Fibroblast of upper back skin (primary cell): ENCODE data around the gene ATAD2B.
"Not testable (repeated sequence)": the region's sequence is repeated elsewhere in the genome, so short reads cannot be mapped to it uniquely, and the experiment has no call there.

Experiments used
- DNase-seq: peaks from one replicate; pipeline ENCODE4 v3.0.0-alpha.2; 2013

ATAD2B gene

DNA sequence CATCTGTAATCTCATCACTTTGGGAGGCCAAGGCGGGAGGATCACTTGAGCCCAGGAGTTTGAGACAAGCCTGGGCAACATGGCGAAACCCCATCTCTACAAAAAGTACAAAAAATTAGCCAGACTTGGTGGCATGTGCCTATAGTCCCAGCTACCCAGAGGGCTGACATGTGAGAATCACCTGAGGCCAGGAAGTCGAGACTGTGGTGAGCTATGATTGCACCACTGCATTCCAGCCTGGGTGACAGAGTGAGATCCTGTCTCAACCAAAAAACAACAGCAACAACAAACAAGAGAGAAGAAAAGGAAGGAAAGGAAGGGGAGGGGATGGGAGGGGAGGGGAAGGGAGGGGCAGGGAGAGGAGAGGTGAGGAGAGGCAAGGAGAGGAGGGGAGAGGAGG lies 203.9 kb downstream of the ATAD2B start:
- DNase-seq: not testable (repeated sequence)

GRCh38 chr2:23722255-23722654 lies 204.7 kb downstream of the ATAD2B start:
- DNase-seq: no peak

DNA sequence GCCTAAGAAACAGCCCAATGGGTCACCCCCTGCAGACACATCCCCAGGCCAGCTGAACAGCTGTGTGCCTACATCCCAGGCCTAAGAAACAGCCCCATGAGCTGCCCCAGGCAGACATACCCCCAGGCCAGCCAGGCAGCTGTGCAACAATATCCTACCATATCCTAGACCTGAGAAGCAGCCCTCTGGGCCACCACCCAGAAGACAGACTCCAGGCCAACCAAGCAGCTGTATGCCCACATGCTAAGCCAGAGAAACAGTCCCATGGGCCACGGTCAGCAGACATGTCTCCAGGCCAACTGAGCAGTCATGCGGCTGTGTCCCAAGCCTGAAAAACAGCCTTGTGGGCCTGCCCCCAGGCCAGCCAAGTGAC lies 205.5 kb downstream of the ATAD2B start:
- DNase-seq: no peak

DNA sequence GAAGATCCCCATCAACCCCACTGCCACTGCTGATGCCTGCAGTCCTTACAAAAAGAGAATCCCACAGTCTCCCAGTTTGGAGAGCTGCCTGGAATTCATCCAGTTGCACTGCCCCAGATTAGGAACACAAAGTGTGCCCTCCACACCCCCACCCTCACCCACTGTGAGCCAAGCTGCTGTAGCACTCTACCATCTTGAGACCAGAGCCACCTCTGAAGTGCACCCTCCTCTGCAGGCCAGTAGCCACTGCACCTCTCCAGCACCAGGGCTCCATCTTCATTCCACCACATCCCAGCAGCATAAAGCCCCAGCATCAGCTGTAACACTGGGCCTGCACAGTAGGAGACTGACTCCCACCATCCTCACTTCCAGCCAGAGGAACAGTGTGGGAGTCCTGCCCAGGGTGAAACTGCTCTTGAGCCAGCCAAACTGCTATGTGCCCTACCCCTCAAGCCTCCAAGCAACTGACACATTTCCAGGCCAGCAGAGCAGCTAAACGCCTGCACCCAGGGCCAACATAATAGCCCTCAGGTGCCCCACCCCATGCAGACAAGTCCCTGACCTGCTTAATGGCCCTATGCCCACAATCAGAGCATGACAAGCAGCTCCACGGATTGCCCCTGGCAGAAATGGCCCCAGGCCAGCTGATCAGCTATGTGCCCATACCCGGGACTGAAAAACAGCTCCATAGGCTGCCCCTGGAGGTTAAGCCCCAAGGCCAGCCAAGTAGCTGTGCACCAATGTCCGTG lies 206.0 kb downstream of the ATAD2B start:
- no peak for DNase-seq

DNA sequence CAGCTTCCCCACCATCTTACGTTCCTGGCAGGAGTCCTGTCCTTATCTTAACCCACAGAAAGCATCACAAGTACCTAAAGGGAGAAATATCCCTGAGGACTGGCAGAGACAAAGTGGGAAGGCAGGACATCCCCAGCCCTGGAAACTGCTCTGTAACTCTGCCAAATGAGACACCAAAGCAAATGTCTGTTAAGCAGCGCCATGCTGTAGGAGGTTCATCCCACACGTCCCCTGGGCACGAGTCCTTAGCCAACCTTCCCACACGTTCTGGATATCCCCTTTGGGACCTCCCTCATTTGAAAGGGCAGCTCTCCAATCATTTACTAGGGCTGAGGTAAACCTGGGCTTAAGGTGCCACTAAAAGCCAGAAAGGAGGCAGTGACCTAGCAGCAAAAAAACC lies 207.2 kb downstream of the ATAD2B start:
- no peak for DNase-seq

DNA sequence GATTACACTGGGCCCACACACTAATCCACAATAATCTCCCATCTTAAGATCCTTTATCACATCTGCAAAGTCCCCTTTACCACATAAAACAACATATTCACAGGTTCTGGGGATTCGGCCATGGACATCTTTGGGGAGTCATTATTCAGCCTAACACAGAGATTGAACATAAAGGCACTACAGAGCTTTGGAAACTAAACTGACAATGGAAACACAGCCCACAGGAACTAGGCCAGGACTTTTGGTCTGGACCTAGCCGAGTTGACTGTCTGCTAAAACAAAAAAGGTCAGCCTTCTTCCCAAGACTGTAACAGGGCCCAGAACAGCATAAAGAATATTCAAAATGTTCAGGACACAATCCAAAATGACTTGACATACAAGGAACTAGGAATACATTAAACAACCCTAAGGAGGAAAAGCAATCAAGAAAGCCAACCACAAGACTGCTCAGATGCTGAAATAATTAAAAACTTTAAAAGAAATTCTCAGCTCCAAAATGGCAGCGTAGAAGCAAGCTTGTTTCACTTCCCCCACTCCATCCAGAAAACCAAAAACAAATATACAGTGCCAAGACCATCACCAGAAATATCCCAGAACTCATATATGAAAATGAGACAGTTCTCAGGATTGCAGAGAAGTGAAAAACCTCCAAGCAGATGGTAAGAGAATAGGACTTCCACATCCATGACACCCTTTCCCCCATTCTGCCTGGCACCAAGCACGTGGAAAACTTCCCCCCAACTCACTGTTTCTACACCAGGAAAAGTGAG lies 207.8 kb downstream of the ATAD2B start:
- no peak for DNase-seq

GRCh38 chr2:23713351-23713750 lies 213.6 kb downstream of the ATAD2B start:
- DNase-seq: peak; percentile 5

DNA sequence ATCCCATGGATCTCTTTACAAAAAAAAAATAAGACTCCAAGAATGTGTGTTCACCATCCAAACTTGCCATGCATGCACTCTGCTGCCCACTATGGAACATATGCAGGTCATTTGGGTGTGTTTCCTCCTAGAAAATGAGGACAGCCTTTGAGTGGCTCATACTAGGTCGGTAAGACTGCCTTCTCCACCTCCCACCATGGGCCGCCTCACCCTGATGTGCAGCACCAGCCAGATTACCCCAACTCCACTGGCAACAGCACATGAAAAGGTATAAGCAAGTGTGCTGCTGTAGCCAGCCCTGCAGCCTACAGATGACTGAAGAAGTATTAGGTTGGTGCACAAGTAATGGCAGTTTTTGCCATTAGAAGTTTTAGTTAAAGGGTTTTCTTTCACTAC lies 214.2 kb downstream of the ATAD2B start:
- no peak for DNase-seq

- DNase-seq: peak; percentile 77
Observed at GRCh38 chr2:23711979-23712755, 214.8 kb downstream of the ATAD2B start.

- DNase-seq: no peak
Observed at GRCh38 chr2:23709311-23709710, 217.6 kb downstream of the ATAD2B start.

DNA sequence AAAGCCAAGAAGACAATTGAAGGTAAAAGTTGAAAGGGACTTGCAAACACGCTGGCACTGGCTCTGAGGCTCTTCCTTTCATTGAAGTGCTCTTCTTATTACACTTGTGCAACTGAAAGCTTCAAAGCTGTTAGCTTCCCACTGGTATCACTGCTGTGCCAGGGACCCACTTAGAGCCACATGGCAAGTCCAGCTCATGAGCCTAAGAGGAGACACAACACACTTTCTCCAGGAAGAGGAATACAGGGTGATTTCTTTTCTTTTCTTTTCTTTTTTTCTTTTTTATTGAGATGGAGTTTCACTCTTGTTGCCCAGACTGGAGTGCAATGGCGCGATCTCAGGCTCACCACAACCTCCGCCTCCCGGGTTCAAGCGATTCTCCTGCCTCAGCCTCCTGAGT lies 218.2 kb downstream of the ATAD2B start:
- DNase-seq: no peak

GRCh38 chr2:23707096-23707495 lies 219.8 kb downstream of the ATAD2B start:
- no peak for DNase-seq

DNA sequence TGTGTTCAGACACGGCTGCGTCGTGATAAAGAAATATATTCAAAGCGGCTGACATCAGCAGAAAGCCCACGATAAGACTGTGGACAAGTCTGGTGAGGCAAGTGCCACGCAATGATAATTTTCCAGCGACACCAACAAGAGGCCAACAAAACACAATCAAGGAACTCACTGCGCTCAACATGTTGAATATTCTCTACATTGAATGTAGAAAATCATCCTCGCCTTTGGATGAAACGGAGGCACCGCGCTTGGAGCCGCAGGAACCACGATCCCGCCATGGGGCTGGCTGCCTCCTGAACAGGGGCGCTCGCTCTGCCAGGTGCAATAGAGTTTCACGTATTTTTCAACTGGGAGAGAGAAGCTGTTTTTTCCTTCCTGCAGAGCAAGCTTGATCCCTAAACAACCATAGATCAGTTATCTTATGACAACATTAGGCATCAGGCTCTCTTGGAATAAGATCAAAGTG lies 220.3 kb downstream of the ATAD2B start:
- DNase-seq: no peak

DNA sequence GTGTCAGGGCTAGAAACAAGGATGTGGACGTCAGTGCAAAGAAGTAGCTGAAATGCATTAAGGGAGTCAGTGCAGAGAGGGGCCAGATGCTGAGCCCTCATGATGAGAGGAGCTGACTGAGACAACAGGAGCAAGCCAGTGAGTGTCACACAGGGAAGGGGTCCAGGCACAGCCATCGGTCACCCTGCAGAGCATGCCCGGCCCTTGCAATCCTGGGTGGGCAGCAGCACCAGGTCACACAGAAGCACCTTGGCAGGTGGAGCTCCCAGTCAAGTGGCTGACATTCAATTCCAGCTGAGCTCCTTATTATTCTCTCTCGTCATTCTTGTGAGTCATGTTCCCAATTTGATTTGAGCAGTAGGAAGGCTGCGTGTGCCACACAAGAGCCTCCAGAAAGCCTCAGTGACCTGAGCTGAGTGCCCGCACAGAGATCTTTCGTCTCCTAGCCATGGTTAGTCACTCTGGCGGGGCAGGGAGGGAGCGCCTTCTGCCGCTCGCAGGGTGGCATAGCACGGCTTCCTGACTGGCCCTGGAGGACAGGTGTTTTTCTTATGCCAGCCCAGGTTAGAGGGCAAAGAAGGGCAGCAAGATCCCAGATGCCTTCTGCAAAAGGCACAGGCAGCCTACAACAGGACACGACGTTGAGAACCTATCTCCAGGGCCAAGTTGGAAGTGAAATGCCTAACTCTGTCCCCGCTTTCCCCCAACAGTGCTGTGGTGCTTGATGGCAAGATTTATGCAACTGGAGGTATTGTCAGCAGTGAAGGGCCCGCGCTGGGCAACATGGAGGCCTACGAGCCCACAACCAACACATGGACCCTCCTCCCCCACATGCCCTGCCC lies 220.9 kb downstream of the ATAD2B start:
- no peak for DNase-seq

- no peak for DNase-seq
Observed at GRCh38 chr2:23703583-23704385, 223.1 kb downstream of the ATAD2B start.

GRCh38 chr2:23703037-23703582 lies 223.8 kb downstream of the ATAD2B start:
- DNase-seq: no peak

DNA sequence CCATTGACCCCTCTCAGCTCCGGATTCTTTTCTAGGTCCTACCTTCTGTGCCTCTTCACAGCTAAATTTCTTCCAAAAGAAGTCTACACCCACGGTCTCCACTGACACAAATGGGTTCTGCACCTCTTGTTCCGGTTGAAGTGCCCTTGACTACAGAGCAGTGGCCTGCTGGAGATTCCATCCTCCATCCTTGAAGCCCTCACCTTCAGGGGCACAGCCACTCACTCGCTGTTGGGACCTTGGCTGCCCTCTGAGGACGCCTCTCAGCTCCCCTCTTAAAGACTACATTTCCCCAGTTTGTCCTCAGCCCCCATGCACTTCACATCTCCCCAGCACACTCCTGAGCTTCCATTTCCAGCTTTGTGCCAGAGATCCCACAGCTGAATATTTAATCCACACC lies 226.3 kb downstream of the ATAD2B start:
- DNase-seq: no peak

GRCh38 chr2:23699580-23699925 lies 227.4 kb downstream of the ATAD2B start:
- DNase-seq: no peak

DNA sequence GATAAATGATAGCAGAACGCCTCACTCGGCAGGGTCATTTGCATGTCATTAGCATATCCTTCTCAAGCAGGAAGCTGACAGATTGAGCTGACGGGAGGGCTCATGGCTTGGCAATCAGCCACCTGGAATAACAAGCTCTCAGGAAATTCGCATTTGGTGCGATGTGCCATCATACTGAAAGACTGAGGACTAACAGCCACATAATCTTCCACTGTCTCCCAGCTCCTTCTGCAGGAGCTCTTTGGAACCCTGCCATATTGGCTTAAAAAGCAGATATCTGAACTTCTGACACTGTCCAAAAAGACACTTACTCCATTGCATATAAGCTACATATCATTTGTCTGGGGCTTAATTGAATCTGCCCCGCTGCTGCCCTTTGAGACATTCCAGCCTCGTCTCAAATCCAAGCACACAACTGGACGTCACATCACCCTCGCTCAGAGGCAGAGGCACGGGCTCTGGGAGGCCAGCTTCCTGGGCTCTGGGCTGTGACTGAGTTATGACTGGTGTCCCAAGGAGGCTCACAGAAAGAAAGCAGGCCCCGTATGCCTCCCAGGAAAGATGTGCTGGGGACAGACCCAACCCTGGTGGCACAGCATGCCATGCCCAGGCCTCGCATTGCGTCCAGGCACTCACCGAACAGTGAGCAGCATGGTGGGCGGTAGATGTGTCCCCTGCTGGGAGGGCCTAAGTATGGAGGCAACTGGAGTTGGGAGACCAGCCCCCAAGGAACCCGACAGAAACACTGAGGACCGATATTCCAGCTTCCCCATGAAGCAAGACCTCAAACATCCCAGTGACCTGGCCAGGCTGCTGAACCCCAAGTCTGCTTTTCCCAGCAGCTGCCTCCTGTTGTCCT lies 228.0 kb downstream of the ATAD2B start:
- DNase-seq: peak; percentile 34
